Middle frontal gyrus (tissue), 1 donor: ENCODE data around the gene PRKAB1.

Experiments
- DNase-seq: peaks from one replicate; pipeline ENCODE4 v3.0.0-alpha.2; 2015; ENCODE audit warnings: low spot score; ENCODE audit errors: extremely low spot score

PRKAB1 gene

GRCh38 chr12:119711693-119712092 lies 43.8 kb downstream of the PRKAB1 start:
- DNase-seq: no peak

GRCh38 chr12:119712721-119713120 lies 44.8 kb downstream of the PRKAB1 start:
- no peak for DNase-seq

DNA sequence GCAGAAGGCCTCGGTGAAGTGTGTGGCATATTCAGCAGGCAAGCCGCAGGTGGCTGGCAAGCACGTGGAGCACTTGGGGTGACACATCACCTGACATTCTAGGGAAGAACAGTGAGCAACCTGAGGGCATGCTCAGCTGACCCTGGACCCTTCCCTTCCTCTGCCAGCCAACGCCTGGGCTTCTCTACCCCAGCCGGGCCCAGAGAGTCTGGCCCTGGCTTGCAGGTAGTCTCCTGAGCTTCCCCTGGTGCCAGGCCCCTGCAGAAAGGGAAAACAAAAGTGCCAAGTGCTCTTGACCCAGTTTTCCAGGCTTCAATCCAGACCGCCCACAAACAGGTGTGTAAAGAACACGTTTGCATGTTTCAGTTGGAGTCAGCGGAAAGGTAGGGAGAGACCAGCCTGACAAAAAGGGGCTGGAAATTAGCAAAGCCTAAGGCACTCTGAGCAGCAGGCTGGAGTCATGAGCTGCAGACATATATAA lies 45.7 kb downstream of the PRKAB1 start:
- no peak for DNase-seq

DNA sequence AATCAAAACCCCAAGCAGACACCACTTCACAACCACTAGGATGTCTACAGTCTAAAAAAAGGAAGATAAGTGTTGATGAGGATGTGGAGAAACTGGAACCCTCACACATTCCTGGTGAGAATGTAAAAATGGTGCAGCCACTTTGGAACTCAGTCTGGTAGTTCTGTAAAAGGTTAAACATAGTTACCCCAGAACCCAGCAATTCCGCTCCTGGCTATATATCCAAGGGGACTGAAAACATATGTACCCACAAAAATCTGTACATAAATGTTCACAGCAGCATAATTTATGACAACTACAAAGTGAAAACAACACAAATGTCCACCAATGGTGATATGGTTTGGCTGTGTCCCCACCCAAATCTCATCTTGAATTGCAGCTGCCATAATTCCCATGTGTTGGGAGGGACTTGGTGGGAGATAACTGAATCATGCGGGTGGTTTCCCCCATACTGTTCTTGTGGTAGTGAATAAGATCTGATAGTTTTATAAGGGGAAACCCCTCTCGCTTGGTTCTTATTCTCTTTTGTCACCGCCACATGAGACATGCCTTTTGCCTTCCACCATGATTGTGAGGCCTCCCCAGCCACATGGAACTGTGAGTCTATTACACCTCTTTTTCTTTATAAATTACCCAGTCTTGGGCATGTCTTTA lies 46.8 kb downstream of the PRKAB1 start:
- no peak for DNase-seq

DNA sequence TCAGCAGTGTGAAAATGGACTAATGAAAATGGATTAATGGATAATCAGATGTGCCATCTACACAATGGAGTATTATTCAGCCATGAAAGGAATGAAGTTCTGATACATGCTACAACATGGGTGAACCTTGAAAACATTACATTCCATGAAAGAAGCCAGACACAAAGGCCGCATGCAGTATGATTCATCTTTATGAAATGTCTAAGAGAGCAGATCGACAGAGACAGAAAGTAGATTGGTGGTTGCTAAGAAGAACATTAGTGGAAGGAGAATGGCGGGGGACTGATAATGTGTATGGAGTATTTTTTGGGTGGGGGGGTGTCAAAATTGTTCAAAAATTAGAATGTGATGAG lies 47.3 kb downstream of the PRKAB1 start:
- DNase-seq: no peak

- DNase-seq: no peak
These were observed 50.2 kb downstream of the PRKAB1 start for GRCh38 chr12:119718141-119718540.

DNA sequence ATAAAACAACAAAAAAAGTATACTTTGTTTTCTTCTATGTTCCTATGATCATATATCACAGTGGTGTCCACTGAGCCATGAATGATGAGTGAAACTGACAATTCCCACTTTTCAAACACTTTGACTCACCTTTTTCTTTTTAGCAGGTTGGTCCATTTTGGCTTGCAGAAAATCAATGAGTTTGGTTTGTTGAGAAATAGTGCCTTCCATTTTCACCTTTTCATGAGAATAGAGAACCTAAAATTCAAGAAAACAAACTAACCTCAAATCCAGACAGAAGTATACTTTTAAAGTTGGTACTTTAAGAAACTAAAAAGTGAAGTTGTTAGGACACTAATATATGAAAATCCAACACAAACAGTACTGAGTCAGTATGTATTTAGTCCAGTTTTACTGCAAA lies 52.4 kb downstream of the PRKAB1 start:
- no peak for DNase-seq

- no peak for DNase-seq
These were observed 53.4 kb downstream of the PRKAB1 start for GRCh38 chr12:119721306-119721705.

GRCh38 chr12:119725523-119725922 lies 57.6 kb downstream of the PRKAB1 start:
- peak; percentile 8 for DNase-seq

DNA sequence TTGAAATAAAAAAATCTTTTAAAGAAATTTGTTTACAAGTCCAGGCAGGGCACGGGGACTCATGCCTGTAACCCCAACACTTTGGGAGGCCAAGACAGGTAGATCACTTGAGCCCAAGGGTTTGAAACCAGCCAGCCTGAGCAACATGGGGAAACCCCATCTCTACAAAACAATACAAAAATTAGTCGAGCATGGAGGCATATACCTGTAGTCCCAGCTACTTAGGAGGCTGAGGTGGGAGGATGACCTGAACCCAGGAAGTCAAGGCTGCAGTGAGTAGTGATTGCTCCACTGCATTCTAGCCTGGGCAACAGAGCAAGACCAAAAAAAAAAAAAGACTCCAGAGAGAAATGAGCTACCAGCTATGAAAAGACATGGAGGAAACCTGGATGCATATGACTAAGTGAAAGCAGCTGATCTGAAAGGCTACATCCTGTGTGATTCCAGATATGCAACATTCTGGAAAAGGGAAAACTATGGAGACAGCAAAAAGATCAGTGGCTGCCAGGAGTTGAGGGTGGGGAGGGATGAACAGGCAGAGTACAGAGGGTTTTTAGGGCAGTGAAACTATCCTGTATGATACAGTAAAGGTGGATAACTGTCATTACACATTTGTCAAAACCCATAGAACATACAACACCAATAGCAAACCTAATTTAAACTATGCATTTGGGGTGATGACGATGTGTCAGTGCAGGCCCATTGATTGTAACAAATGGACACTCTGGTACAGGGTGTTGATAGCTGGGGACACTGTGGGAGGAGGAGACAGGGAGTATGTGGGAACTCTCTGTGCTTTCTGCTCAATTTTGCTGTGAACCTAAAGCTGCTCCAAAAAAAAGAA lies 59.9 kb downstream of the PRKAB1 start:
- no peak for DNase-seq

- peak; percentile 46 for DNase-seq
These were observed 60.5 kb downstream of the PRKAB1 start for GRCh38 chr12:119728444-119728745.

DNA sequence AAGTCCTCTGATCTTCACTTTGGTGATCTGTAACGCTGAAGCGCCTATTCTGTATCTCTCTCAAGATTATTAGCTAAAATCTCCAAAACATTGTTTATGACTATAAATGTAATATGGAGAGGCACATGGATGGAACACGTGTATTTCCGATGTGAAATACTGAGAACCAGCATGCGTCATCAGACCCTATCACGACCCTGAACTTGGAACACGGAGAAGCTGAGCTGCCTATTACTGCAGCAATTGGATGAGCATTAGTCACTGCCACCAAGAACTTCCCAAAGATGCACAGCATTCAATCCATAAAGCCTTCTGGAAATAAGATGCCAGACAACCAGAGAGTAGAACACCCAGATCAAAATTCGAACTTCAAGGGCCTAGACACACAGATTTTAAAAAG lies 61.9 kb downstream of the PRKAB1 start:
- DNase-seq: no peak

DNA sequence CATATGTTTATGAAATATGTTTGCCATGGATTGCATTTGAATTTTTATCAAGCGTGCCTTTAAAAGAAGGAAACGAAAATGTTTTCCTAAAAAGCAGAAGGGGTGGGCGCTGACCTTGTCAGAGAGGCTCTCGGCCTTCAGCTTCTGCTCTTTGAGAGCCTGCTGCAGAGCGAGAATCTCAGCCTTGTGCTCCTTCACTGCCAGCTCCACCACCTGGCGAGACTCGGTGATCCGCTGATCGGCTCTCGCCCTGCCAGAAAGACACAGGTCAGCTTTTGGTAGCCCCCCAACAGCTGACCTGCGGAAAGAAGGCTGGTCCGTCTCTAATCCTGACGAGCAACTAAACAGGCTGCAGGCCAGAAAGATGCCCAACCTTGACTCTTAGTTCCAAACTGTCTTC lies 62.4 kb downstream of the PRKAB1 start:
- no peak for DNase-seq
